GM18951 (cell line): ENCODE measurements around the gene DYTN.

Experiments
- POLR2A ChIP-seq: IDR thresholded peaks from 4 replicates; pipeline ENCODE4 v1.6.1; 2011; ENCODE audit warnings: mild to moderate bottlenecking; ENCODE audit not compliant: insufficient read length, insufficient read depth; ENCODE audit errors: extremely low read depth
- in situ Hi-C: fragments of 300-500 bp; cut with MboI; formaldehyde crosslinking; loops from one replicate; pipeline ENCODE4 v1.12.0; 2022; ENCODE audit warnings: low sequenced_read_pairs, mixed read lengths, inconsistent platforms; ENCODE audit not compliant: unreplicated experiment

The DYTN gene

DNA sequence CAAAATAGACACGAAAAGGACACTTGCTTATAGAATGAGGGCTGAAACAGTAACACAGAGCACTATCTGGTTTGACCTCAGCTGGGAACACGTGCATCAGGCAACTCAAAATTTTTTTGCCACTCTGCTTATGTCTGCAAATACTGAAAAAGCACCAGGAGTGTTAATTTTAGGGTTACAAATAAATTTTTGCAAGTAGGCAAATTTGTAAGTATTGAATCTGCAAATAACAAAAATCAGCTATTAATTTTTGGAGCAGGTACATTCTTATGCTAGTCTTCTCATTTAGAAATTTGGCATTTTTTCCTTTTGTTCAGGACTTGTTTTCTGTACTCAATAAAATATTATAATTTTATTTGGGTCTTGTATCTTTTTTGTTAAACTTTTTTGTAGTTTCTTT is 29.7 kb downstream of the DYTN start:
- in situ Hi-C loops: no loop called here
- no peak for TF ChIP-seq POLR2A

DNA sequence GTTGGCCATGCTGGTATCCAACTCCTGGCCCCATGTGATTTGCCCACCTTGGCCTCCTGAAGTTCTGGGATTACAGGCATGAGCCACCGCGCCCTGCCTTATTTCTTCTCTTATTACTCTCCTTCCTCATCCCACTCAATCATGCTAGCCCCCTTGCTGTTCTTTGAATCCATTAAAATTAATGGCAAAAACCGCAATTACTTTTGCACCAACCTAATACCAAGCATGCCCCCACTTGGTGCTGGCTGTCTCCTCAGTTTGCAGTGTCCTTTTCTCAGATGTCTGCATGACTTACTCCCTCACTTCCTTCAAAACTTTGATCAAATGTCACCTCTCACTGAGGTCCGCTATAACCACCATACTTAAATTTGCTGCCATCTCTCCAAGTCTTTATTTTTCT is 34.6 kb downstream of the DYTN start:
- in situ Hi-C loops: no loop called here
- TF ChIP-seq POLR2A: no peak

DNA sequence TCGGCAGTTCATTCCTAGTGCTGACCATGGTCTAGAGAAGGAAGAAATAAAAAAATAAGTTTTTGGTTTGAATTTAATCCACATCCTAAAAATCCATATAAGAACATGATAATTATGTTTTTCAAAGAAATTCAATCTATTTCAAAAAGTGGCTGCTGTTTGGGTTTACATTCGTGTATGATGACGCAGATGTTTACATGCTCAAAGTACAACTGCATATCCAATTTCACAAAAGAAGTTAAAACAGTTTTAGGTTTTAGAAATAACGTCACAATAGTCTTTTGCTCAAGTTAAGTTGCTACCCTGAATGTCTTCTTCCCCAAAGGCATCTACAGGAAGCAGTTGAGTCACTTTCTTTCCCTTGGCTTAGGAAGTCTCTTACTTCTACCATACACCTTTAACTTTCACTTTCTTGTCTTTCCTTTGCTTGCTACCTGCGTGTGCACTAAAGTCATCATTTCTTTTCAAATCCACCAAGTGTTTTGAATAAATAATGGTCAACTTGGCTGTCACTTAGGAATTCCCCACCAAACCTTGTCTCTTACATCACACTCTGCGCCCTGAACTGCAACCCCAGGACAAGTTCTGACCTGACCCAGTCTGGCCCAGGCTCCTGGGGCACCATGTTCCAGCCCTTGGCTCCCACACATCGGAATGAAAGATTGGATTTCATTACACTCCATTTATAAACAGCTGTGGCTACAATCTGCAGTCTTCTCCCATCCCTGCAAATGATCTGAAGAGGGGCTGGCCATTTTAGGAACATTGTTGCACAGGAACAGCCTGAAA is 47.5 kb downstream of the DYTN start:
- in situ Hi-C loops: no loop called here
- no peak for TF ChIP-seq POLR2A

DNA sequence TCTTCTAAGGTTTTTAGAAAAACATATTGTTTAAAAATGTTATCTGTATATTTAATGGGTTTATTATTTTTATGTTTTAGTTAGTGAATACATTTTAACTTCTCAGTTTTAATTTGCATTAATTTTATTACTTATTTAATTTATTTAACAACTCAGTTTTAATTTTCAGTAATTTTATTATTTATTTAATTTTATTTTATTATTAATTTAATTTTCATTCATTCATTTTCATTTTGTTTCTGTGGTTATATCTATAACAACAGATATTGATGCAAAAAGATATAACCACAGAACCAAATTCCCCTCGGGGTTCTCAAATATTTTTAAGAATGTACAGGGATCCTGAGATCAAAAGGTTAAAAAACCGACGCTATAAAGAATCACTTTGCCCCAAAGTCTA is 52.9 kb downstream of the DYTN start:
- no peak for TF ChIP-seq POLR2A
- in situ Hi-C loops: no loop called here

DNA sequence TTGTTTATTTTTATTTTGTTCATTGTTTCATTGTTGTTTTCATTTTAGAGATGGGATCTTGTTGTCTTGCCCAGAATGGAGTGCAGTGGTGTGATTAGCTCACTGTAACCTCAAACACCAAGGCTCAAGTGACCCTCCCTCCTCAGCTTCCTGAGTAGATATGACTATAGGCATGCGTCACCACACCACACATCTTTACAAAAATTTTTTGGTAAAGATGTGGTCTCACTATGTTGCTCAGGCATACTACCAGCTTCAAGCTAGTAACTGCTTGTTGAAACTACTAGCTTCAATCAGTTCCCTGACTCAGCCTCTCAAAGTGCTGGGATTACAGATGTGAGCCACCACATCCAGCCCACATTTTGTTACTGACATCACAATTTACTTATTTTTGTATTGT is 61.1 kb downstream of the DYTN start:
- no peak for TF ChIP-seq POLR2A

DNA sequence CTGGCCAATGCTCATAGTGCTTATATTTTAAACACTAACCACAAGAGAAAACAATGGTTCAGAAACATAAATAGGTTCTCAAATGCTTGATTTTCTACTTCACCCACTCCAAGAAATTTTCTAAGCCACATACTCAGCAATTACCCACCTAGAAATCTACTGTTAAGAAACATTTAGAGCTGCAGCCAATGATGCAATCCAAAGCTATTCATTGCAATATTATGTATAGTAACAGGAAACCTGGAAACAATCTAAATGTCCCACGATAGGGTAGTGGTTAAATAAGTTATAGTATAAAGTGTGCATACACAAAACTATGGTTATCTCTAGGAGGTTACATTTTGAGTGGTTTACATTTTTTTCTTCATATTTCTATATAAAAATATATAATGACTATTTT is 70.2 kb downstream of the DYTN start:
- TF ChIP-seq POLR2A: no peak
- in situ Hi-C loops: no loop called here

More for the DNA sequence above, 61.1 kb downstream of the DYTN start:
- in situ Hi-C loops: no loop called here

DNA sequence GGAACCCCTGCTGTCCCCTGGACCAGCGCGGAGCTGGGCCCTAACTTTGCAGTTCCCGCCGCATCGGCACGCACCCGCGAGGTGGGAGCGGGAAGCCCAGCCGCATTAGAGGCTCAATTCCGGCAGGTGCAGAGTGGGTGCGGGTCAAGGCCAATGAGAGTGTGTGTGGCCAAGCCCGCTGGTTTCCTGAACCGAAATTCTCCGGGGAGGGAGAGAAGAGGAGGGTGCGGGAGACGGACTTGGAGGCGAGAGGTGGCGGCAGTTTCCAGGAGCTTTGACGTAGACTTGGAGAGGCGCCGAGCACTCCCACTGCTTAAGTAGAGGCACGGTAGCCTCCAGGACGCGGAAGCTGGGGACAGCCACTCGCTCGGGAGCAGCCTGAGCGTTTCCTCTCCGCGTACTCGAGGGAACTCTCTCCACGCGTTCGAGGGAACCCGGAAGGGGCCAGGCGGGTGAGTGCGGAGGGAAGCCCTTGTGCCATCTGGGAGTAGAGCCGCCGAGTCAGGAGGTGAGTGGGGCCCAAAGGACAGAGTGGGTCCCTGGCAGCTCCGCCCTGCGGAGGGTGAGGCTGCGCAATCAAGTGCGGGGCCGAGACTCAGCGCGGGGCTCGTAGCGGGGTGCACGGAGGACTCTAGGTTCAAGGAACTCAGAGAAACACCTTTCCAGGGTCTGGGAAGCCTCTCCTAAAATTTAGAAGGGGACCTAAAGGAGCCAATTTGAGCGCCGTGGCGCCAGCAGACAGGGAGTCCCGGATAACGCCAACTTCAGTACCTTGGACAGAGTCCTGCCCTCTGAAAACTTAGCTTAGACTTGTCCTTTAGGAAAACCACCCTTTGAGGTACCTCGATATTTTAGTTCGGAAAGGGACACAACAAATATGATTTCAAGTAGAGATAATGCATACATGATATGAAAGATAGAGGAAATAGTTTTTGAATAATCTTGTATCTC is 75.8 kb downstream of the DYTN start, which contains the start of gene FAM237A:
Gene FAM237A (plus strand): TSS at position 413 of the 951 bp plus-strand sequence. CDS start 1,750 bp downstream, outside the sequence.
- no peak for TF ChIP-seq POLR2A
- in situ Hi-C loops: no loop called here

DNA sequence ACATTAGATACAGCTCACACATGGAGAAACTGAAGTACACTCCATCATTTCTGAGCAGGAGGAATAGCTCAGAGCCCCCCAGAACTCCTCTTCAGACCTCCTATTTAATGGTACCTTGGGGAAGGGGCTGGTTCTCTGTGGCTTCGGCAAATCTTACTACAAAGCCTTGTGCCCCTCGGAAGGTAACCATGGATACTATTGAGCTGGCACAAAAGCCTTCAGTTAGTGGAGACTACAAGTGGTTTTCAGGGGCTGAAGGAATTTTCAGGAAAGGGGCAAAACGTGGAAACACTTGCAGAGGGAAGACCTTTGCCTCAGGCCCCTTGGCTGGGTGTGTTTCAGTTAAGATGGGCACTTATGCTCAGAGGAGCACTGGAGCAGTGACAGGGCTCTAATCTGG is 77.0 kb downstream of the DYTN start:
- no peak for TF ChIP-seq POLR2A
- in situ Hi-C loops: no loop called here

DNA sequence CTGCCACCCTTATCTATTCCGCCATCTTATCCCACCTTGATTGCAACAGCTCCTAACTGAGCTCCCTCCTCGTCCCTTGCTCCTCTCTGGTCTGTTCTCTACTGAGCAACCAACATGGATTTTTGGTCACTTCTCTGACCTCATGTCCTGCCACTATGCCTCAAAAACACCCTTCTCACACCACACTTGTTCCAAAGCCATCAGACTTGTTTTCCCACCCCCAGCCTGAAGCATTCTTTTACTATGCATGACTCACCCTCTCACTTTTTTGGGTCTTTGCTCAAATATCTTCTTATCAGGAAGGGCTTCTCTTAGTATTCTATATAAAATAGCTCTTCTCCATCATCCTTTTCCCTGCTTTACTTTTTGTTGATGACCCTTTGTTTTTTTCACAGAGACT is 78.6 kb downstream of the DYTN start:
- in situ Hi-C loops: no loop called here
- TF ChIP-seq POLR2A: no peak

DNA sequence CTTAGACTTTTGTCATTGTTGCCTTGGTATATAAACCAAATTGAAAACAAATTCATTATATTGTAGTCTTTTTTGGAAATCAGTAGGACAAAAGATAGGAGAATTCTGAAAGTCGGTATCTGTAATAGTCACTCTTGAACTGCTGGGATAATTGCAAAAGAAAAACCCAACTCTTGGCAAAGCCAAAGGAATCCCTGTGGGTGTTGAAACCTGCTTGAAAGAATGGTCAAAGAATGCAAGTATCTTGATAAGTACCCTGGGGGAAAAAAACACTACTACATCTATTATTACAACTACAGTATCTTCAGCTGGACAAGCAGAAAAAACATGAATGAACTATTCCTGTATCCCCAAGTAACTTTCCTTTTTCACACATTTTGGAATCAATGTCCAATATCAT is 83.2 kb downstream of the DYTN start:
- in situ Hi-C loops: no loop called here
- TF ChIP-seq POLR2A: no peak

DNA sequence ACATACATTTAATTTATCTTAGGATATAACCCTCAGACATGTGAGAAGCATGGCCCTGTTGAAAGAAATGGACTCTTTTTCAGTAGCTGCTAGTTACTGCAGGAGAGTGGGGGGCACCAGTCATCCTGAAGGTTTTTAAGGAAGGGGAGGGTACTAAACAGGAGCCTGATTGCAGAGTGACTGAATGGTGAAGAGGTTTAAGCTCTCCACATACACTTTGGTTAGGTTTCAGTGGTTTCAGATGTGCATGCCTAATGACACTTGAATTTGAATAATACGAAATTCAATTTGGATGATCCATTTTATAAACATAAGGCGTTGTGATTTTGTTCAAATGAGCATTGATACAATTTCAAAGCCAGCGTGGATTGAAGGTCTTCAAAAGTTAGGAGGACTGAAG is 86.9 kb downstream of the DYTN start:
- in situ Hi-C loops: no loop called here
- TF ChIP-seq POLR2A: no peak

DNA sequence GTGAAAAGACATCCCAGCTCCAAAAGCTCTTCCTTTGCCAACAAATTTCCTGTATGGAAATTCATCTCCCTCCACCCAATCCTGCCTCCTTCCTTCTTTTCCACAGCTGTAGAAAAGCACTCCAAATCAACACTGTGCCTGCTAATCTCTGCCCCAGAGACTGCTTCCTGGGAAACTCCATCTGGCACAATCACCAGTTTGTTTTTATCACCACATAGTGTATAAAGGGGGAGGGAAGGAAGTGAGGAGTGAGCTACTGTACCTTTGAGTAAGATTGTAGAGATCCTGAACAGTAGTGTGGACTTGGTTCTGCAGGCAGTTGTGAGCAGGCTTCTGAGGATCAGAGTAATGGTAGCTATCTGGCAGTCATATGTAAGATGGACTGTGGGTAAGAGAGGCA is 90.6 kb downstream of the DYTN start:
- no peak for TF ChIP-seq POLR2A
- in situ Hi-C loops: no loop called here

DNA sequence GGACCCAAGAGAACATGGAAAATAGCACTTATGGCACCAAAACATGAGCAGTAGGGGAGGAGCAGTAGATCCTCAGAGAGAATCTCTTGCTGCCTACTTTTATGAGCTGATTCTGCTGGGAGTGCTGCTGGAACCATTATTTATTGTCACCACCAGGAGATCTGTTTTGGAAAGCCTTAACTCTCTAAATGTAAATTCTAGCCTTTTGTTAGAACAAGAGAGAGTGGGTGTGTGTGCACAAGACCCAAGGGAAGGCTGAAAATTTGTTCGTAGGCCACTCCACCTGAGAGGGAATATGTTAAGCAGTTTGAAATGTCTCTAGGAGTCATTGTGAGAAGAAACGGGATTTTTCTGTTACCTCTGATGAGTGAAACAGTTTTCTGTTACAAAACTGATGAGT is 92.1 kb downstream of the DYTN start:
- in situ Hi-C loops: no loop called here
- TF ChIP-seq POLR2A: no peak

DNA sequence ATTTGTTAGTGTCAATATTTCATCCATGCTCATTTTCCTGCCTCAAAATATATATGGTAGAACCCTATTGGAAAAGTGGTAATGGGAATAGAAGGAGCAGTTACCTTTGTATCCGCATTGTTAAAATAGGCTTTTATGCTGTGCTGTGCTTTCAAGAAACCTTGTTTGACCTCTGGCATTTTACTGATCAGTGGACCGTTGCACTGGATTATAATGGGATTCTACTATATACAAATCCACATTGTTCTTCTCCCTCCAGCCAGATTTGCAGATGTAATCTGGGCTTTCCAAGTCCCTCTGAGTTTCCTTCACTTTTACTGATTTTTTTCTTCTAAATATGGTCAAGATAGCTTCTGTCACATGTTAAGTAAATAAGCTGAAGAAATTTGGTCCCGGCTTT is 99.2 kb downstream of the DYTN start:
- TF ChIP-seq POLR2A: no peak
- in situ Hi-C loops: no loop called here

DNA sequence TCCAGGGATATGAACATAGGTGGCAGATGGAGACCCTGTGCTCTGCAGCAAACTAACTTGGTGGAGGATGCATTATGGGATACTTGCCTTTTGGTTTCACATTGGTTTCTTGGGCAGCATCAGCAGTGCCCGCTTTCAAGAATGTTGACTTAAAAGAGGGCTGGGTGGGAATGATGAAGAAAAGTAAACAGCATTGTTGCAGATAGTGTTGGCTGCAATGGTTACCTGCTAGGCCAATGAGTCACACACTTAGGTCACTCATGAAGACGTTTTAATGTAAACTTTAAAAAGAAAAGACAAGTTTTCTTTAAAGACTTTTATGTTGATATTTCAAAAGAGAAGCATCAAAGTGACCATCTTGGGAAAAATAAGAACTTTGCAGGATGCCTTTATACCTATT is 102.0 kb downstream of the DYTN start:
- in situ Hi-C loops: no loop called here
- TF ChIP-seq POLR2A: no peak
